ENCODE data around the gene MCF2L2. TPM values are rescaled to one million over a fixed set of nuclear protein-coding genes. Genes with fewer than 3 reads are reported as not detected.

MCF2L2 gene
- total RNA-seq, 1 donor from 2014 or later, result 2.1 TPM

GRCh38 chr3:183226333-183226890 is 202.0 kb downstream of the MCF2L2 start:
- no peak for DNase-seq (ENCODE audit: low read depth, low spot score)
- Mint-ChIP-seq H3K9me3 (no peaks in the 10 kb centered on the region), H3K4me1 (no peaks in the 10 kb centered on the region), H3K27ac (ENCODE audit: unreplicated experiment) (no peak overlapping the region), H3K4me3 (no peak overlapping the region), H3K36me3 (ENCODE audit: low read depth) (no peaks in the 10 kb centered on the region), H3K27me3 (ENCODE audit: low read depth) (no peaks in the 10 kb centered on the region)
- TF ChIP-seq CTCF (conservative IDR thresholded peaks at IDR 0.05), result no peak

GRCh38 chr3:183224180-183224970 is 204.0 kb downstream of the MCF2L2 start:
- Mint-ChIP-seq H3K27me3 (ENCODE audit: low read depth) (no peaks in the 10 kb centered on the region), H3K36me3 (ENCODE audit: low read depth) (no peaks in the 10 kb centered on the region), H3K9me3 (no peaks in the 10 kb centered on the region), H3K27ac (ENCODE audit: unreplicated experiment) (no peak overlapping the region), H3K4me1 (no peaks in the 10 kb centered on the region), H3K4me3 (no peak overlapping the region)
- no peak for DNase-seq (ENCODE audit: low read depth, low spot score)
- no peak for TF ChIP-seq CTCF (conservative IDR thresholded peaks at IDR 0.05)

- Mint-ChIP-seq H3K36me3 (ENCODE audit: low read depth) (no peaks in the 10 kb centered on the region), H3K4me3 (no peak overlapping the region), H3K27ac (ENCODE audit: unreplicated experiment) (no peak overlapping the region), H3K4me1 (peaks cover 3% of the 10 kb centered on the region), H3K9me3 (no peaks in the 10 kb centered on the region), H3K27me3 (ENCODE audit: low read depth) (no peaks in the 10 kb centered on the region)
- DNase-seq (ENCODE audit: low read depth, low spot score), result no peak
- TF ChIP-seq CTCF (conservative IDR thresholded peaks at IDR 0.05), result no peak
Measured at GRCh38 chr3:183222631-183223235, 205.7 kb downstream of the MCF2L2 start.

- Mint-ChIP-seq H3K4me1 (peaks cover 3% of the 10 kb centered on the region), H3K36me3 (ENCODE audit: low read depth) (no peaks in the 10 kb centered on the region), H3K27me3 (ENCODE audit: low read depth) (no peaks in the 10 kb centered on the region), H3K9me3 (no peaks in the 10 kb centered on the region), H3K4me3 (no peak overlapping the region), H3K27ac (ENCODE audit: unreplicated experiment) (no peak overlapping the region)
- TF ChIP-seq CTCF (conservative IDR thresholded peaks at IDR 0.05), result no peak
- DNase-seq (ENCODE audit: low read depth, low spot score), result no peak
Measured at GRCh38 chr3:183220828-183221227, 207.6 kb downstream of the MCF2L2 start.

GRCh38 chr3:183218826-183219225 is 209.6 kb downstream of the MCF2L2 start:
- H3K27me3 Mint-ChIP-seq (ENCODE audit: low read depth), result no peaks in the 10 kb centered on the region
- H3K4me3 Mint-ChIP-seq, result no peak overlapping the region
- TF ChIP-seq CTCF (conservative IDR thresholded peaks at IDR 0.05), result no peak
- no peaks in the 10 kb centered on the region for H3K36me3 Mint-ChIP-seq (ENCODE audit: low read depth)
- no peak overlapping the region for H3K27ac Mint-ChIP-seq (ENCODE audit: unreplicated experiment)
- H3K4me1 Mint-ChIP-seq, result peaks cover 8% of the 10 kb centered on the region
- DNase-seq (ENCODE audit: low read depth, low spot score), result no peak
- H3K9me3 Mint-ChIP-seq, result no peaks in the 10 kb centered on the region
